Large intestine (tissue), 3 donors: ENCODE results near the gene TGFBR3. TPM values are rescaled to one million over a fixed set of nuclear protein-coding genes. Genes with fewer than 3 reads are reported as not detected.

Experiments used
- DNase-seq, 2 donors: peaks; one replicate each; pipeline versions ENCODE4 v3.0.0 to v3.0.0-alpha.2; 2013
- H3K27ac ChIP-seq: one replicate; pipeline ENCODE4 v1.5.1; 2013; ENCODE audit warnings: low read length
- H3K27me3 ChIP-seq: 2 replicates; pipeline ENCODE4 v1.6.1; 2013; ENCODE audit warnings: low read length; ENCODE audit not compliant: control insufficient read depth, insufficient read depth
- H3K36me3 ChIP-seq: 2 replicates; pipeline ENCODE4 v1.6.1; 2013; ENCODE audit warnings: low read length; ENCODE audit not compliant: control insufficient read depth, insufficient read depth
- H3K4me1 ChIP-seq: one replicate; pipeline ENCODE4 v1.6.1; 2013; ENCODE audit warnings: low read length; ENCODE audit not compliant: control insufficient read depth, insufficient read depth
- H3K4me3 ChIP-seq: one replicate; pipeline ENCODE4 v1.5.1; 2013; ENCODE audit warnings: low read length
- H3K9me3 ChIP-seq: one replicate; pipeline ENCODE4 v1.6.1; 2013; ENCODE audit warnings: mild to moderate bottlenecking, low read depth, low read length, moderate library complexity; ENCODE audit not compliant: control insufficient read depth
- WGBS: methylation state at CpG from one replicate; pipeline ENCODE4 v1.1.5; 2013; ENCODE audit warnings: low lambda C conversion rate; ENCODE audit not compliant: insufficient coverage; 5-methylcytosine and 5-hydroxymethylcytosine counted together
- polyA plus RNA-seq: library from polyadenylated mRNA; unstranded; fragments of 120-200 nt; gene quantifications from one replicate; pipeline ENCODE4 v1.2.1, GENCODE V29; 2013

The TGFBR3 gene
- polyA plus RNA-seq, 1 donor, result 13.7 TPM

DNA sequence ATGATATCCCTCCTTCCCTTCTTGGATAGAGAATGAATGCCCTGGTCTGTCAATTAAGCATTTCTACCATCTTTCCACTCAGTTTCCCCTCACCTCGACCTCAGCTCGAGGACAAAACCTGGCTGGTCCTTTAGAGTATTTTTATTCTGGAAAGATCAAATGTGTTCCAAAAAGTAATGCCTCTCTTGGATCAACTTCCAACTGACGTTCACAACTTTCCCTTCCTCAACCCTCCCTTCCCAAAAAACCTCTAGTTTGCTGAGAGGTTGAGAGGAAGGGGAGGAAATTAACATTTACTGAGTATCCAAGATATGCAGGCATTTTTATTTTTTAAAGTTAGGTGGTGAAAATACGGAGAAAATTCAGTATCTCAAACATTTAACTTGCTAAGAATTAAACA, 182.9 kb downstream of the TGFBR3 start:
- 93% methylated on average over 3 of the region's 4 CpGs for WGBS

DNA sequence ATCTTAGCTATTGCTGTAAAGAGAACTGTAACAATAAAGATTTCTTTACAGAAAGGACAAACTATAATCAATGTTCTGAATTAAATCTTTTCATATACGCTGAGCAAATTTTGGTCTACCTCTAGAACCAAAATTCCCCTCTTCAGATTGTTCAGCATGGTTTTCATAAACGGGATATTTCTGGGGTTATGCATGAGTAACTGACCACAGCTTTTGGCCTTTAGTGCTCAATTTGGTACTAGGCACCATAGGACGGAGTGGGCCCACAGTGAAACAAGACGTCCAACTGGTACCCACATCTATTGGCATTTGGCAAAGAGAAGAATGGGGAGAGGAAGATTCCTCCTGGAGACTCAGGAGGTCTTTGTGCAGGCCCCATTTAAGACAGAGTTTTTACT, 184.5 kb downstream of the TGFBR3 start:
- DNase-seq, result no peak
- no peak overlapping the region for H3K27ac ChIP-seq
- no CpG with 5 or more reads among the region's 4 CpGs for WGBS
- H3K4me3 ChIP-seq, result no peak overlapping the region
- no peaks in the 10 kb centered on the region for H3K9me3 ChIP-seq
- peaks cover 15% of the 10 kb centered on the region for H3K4me1 ChIP-seq
- H3K36me3 ChIP-seq, result peaks cover 2% of the 10 kb centered on the region
- H3K27me3 ChIP-seq, result no peaks in the 10 kb centered on the region

More for the DNA sequence above, 182.9 kb downstream of the TGFBR3 start:
- Histone ChIP-seq H3K4me1 (no peaks in the 10 kb centered on the region), H3K4me3 (no peak overlapping the region), H3K27me3 (no peaks in the 10 kb centered on the region), H3K27ac (no peak overlapping the region), H3K36me3 (peaks cover 13% of the 10 kb centered on the region), H3K9me3 (no peaks in the 10 kb centered on the region)
- DNase-seq, result no peak

DNA sequence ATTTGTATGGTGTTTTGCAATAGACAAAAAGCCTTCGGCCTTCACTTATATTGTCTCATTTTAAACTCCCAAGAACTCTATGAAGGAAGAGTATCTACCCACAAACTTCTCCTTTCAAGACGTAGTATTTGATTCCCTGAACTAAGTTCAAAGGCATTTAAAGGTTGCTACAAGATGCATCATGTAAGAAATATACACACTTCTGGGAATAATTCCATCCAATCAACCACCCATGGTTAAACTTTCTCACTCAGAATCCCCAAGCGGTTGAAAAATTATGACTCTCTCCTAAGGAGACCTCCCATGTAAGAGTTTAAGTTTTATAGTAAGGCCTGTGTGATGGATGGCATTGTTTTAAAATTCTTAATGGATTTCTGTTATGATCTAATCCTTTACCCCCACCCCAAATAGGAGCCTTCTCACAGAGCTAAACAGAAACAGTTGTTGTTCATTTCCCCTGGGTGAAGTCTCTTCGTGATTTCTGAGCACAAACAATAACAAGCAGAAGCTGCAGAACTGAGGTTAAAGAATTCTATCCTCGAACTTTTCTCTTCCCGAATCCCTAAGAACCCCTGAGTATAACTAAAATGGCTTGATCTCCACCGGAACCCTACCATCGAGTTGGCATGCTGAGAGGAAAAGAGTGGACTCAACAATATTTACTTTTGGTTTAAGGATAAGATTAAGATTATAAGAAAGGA, 185.0 kb downstream of the TGFBR3 start:
- H3K9me3 ChIP-seq, result no peaks in the 10 kb centered on the region
- H3K27me3 ChIP-seq, result no peaks in the 10 kb centered on the region
- WGBS, result 45% methylated on average over 3 of the region's 8 CpGs
- no peak overlapping the region for H3K4me3 ChIP-seq
- H3K36me3 ChIP-seq, result peaks cover 2% of the 10 kb centered on the region
- peaks cover 17% of the 10 kb centered on the region for H3K4me1 ChIP-seq
- no peak overlapping the region for H3K27ac ChIP-seq
- DNase-seq, result no peak

DNA sequence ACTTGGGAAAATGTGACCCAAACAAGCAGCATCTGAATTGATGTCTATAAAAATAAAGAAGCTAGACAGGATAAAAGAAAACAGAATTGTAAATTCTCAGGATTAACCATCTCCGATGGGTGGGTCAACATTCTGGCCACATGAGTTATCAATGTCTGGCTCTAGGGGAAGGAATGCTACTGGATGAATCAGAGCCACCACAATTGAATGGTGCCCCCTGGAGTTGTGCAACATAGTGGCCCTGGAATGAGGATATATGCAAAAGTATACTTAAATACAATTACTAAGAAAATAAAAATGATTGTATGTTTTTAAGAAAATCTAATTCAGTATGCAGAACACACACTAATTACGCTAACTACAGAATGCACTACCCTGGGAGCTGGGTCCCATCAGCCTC, 185.6 kb downstream of the TGFBR3 start:
- no peaks in the 10 kb centered on the region for H3K9me3 ChIP-seq
- H3K27ac ChIP-seq, result no peak overlapping the region
- peaks cover 4% of the 10 kb centered on the region for H3K36me3 ChIP-seq
- peaks cover 17% of the 10 kb centered on the region for H3K4me1 ChIP-seq
- H3K27me3 ChIP-seq, result no peaks in the 10 kb centered on the region
- no peak for DNase-seq
- no CpG with 5 or more reads among the region's 2 CpGs for WGBS
- no peak overlapping the region for H3K4me3 ChIP-seq

DNA sequence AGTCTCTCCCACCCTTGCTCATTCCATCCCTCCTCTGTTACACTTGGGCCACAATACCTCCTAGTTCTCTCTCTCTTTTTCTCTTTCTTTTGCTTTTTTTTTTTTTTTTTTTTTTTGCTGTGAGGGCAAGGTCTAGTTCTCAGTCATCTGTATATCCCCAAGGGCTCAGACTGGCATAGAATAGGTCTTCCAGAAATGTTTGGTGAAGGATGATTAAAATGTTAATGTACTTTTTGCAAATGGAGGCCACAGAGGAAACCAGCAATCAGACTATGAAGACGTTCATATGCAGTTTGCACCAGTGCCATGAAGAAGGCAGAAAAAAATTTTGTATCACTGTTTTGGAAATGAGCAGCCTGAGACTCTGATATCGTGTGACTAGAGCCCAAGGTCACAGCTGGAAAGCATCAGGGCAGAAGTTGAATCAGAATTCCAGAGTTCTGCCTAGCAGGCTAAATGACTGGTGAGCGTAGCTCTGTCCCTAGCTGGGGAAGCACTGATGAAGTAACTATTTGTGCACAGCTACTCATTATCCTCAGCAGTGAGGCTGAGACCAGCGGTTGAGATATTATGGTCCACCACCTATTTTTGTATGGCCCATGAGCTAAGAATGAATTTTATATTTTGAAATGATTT, 186.5 kb downstream of the TGFBR3 start:
- Histone ChIP-seq H3K27me3 (no peaks in the 10 kb centered on the region), H3K36me3 (peaks cover 2% of the 10 kb centered on the region), H3K4me1 (peaks cover 17% of the 10 kb centered on the region), H3K27ac (no peak overlapping the region), H3K4me3 (no peak overlapping the region), H3K9me3 (no peaks in the 10 kb centered on the region)
- no peak for DNase-seq
- no CpG with 5 or more reads among the region's 4 CpGs for WGBS

DNA sequence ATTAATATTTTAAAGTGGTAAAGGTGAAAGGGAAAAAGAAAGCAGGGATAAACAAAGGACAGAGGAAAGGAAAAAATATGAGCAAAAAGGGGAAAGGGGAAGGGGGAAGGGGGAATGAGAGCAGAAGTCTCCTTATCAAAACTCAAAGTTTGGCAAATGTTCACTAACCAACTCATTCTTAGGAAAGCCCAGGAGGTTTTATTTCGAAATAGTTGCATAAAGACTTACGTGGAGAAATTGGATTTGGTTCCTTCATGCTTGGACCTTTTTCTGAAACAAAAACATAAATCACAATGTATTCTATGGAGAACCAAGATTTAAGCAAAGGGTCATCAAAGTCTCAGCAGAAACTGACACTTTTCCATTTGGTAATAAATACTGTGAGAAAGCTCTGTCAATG, 188.1 kb downstream of the TGFBR3 start:
- H3K9me3 ChIP-seq, result no peaks in the 10 kb centered on the region
- no CpG with 5 or more reads among the region's 2 CpGs for WGBS
- no peaks in the 10 kb centered on the region for H3K27me3 ChIP-seq
- DNase-seq, result no peak
- peaks cover 2% of the 10 kb centered on the region for H3K36me3 ChIP-seq
- peak overlapping the region; percentile 66 for H3K27ac ChIP-seq
- H3K4me1 ChIP-seq, result peaks cover 17% of the 10 kb centered on the region
- H3K4me3 ChIP-seq, result no peak overlapping the region

DNA sequence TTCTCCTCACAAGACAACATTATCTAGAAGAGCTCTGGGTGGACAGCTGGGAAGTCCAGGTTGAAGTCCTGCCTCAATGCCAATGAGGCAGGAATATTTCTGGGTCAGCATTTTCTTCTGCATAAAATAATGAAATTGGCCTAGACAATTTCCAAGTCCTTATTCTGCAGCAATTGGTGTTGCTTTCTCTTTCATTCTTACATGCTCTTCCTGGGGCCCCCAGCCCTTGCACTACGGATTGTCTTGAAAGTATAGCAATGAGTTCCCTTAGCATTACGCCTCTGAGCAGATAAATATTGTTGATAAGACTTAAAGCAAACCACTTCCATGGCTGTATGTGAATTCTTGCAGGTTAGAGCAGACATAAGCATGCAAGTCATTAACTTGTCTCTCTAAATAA, 188.5 kb downstream of the TGFBR3 start:
- Histone ChIP-seq H3K4me3 (no peak overlapping the region), H3K27me3 (no peaks in the 10 kb centered on the region), H3K9me3 (no peaks in the 10 kb centered on the region), H3K27ac (peak overlapping the region; percentile 66), H3K36me3 (peaks cover 2% of the 10 kb centered on the region), H3K4me1 (peaks cover 17% of the 10 kb centered on the region)
- no CpG with 5 or more reads among the region's 2 CpGs for WGBS
- peak; percentile 59 to 85 for DNase-seq

DNA sequence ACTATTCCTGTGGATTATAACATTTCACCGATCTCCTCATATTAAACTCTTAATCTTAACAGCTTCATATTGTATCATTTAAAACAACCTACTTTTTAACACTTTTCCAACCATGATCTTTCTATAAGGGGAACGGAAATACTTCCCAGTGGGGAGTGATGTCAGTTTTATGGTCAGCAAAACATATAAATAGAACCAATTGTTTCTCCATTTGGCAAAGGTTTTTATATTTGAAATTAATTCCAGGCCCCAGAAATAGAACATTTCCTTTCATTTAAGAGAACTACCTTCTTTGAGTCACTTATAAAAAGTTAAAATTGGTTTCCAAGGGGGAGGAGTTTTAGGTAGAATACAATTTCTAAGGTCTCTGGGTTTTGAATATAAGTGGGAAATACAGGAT, 189.6 kb downstream of the TGFBR3 start:
- no peaks in the 10 kb centered on the region for H3K27me3 ChIP-seq
- peak overlapping the region; percentile 66 for H3K27ac ChIP-seq
- H3K4me3 ChIP-seq, result no peak overlapping the region
- peaks cover 17% of the 10 kb centered on the region for H3K4me1 ChIP-seq
- H3K9me3 ChIP-seq, result no peaks in the 10 kb centered on the region
- H3K36me3 ChIP-seq, result peaks cover 2% of the 10 kb centered on the region
- 100% methylated on average over 1 of the region's 2 CpGs for WGBS
- no peak for DNase-seq

DNA sequence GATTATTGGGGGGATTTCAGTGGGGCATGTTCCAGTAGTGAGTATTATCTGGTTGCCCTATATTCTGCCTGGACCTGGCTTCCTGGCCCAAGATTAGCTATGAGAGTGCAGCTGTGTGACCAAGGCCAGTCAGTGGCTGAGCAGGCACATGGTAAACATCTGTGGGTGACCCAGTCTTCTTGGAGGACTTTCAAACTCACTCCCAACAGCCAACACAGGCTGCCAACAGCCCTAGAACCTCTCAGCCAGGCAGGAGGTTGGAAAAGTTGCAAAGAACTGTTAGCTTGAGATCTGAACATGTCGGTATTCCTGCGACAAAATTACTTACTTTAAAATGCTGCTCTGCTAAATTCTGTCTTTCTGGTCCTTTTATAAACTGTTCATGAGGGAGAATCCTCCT, 192.4 kb downstream of the TGFBR3 start:
- H3K4me1 ChIP-seq, result peaks cover 22% of the 10 kb centered on the region
- H3K9me3 ChIP-seq, result no peaks in the 10 kb centered on the region
- H3K27me3 ChIP-seq, result no peaks in the 10 kb centered on the region
- no peak overlapping the region for H3K4me3 ChIP-seq
- H3K27ac ChIP-seq, result no peak overlapping the region
- H3K36me3 ChIP-seq, result peaks cover 2% of the 10 kb centered on the region
- WGBS, result no CpG with 5 or more reads among the region's 2 CpGs
- DNase-seq, result no peak

DNA sequence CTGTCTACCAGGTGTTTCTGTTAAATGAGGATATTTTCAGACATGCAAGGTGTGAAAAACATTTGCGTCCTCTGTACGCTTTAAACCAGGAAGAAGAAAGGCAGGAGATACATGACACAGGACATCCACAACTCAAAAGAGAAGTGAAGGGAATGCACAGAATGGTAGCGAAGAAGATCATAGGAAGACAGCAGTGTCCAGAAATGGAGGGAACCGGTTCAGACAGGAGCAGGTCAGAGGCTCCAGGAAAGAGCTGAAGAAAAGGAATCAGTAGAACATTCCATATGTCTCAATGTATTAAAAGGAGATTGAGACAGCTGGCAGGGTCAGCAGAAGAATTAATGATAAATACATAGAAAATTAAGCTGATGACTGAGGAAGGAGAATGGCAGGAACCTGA, 194.4 kb downstream of the TGFBR3 start:
- H3K4me1 ChIP-seq, result peaks cover 16% of the 10 kb centered on the region
- H3K4me3 ChIP-seq, result no peak overlapping the region
- H3K27ac ChIP-seq, result no peak overlapping the region
- peaks cover 2% of the 10 kb centered on the region for H3K36me3 ChIP-seq
- 100% methylated on average over 2 of the region's 4 CpGs for WGBS
- no peaks in the 10 kb centered on the region for H3K9me3 ChIP-seq
- DNase-seq, result no peak
- H3K27me3 ChIP-seq, result no peaks in the 10 kb centered on the region
